Measurements from ENCODE around the gene TBC1D3G.
"Not testable (repeated sequence)": the region's sequence is repeated elsewhere in the genome, so short reads cannot be mapped to it uniquely, and the experiment has no call there.

The TBC1D3G gene

GRCh38 chr17:36323584-36323983 lies at the start of gene TBC1D3G:
Gene TBC1D3G, plus strand, starts transcription at chr17:36323884. Its CDS starts 1,528 bp downstream, at chr17:36325412.
- H3K27ac ChIP-seq, result not testable (repeated sequence)

GRCh38 chr17:36283256-36283655 lies 40.4 kb upstream of the TBC1D3G start:
- not testable (repeated sequence) for H3K27ac ChIP-seq

DNA sequence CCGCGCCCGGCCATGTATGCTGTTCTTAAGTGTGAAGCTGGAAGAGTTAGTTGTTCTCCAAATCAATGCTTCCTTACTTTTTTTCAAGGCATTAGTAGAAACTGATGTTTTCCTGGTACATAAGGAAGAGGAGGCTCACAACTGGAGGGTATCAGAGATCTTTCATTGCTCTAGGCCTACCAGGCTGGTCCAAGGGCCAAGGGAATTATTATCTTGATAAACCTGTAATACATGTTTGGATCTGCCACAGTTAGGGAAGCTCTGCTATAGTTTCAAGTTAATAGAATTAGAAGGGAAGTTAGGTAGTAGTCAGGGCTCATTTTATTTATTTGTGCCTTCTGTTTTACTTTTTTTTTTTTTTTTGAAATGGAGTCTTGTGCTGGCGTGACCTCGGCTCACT lies 39.5 kb upstream of the TBC1D3G start:
- H3K27ac ChIP-seq, result not testable (repeated sequence)

GRCh38 chr17:36289965-36290612 lies 33.6 kb upstream of the TBC1D3G start:
- not testable (repeated sequence) for H3K27ac ChIP-seq

DNA sequence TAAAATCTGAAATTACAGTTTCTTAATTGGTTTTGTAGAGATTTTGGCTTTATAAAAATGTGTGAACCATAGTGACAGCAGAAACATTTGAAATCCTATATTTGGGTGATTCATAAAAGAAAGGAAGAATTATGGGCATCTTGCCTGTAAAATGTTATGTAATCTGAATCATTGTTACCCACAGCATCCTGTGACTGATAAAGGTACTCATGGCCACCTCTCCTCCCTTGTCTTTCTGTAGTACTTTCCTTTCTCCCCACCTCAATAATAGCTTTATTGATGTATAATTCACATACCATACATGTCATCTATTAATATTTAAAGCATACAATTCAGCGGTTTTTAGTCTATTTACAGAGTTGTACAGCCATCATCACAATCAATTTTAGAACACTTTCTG lies 28.5 kb upstream of the TBC1D3G start:
- H3K27ac ChIP-seq, result not testable (repeated sequence)

DNA sequence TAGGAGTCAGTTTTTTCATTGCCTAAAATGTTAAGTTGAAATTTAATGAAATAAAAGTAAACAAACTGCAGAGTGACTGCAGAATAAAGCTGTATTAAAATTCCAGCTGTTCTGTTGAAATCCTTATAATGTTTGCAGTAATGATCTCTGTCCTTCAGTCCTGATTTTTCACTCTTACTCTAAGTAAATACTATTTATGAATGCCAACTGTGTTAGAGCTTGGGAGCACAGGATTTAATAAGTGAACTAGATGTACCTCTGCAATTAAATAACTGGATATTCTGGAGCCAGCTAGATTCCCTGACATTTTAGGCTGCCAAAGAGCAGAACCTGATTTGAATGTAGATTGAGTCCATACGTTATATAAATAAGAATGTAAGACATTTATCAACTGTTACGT lies 7.9 kb upstream of the TBC1D3G start:
- not testable (repeated sequence) for H3K27ac ChIP-seq

DNA sequence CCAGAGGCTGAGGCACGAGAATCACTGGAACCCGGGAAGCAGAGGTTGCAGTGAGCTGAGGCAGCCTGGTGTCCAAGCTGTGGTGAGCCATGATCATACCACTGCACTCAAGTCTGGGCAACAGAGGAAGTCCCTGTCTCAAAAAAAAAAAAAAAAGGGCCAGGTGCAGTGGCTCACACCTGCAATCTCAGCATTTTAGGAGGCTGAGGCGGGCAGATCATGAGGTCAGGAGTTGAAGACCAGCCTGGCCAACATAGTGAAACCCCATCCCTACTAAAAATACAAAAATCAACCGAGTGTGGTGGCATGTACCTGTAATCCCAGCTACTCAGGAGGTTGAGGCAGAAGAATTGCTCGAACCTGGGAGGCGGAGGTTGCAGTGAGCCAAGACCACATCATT lies 38.8 kb downstream of the TBC1D3G start:
- H3K27ac ChIP-seq, result not testable (repeated sequence)

DNA sequence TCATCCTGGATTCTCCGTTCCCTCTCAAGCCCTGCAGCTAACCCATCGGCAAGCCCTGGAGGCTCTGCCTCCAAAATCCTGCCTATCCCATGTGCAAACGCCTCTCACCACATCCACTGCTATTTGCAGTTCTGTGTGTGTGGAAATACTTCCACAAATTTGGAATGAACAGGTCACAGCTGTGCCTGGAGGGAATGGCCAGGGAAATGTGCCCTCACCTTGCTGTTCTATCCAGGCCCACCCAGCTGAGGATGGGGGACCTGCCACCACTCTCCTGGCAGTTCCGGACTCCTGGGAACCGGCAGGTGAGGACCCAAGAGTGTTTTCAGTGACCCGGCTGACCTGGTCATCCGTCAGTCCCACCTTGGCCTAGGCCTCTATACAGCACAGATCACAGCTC lies 52.3 kb downstream of the TBC1D3G start:
- H3K27ac ChIP-seq, result not testable (repeated sequence)

Measured in C4-2B (cell line).